ENCODE measurements around the gene CFAP410.

CFAP410 gene

GRCh38 chr21:44300262-44300959, 38.8 kb downstream of the CFAP410 start:
- peak in 1 of 2 donors; percentile 41 for DNase-seq (ENCODE audit: low read depth in 1 of 2, low spot score in 1 of 2)

- DNase-seq (ENCODE audit: low read depth in 1 of 2, low spot score in 1 of 2): peak; percentile 19 to 32
Observed at GRCh38 chr21:44299458-44300261, 39.5 kb downstream of the CFAP410 start, which contains the start of gene PFKL. Gene PFKL (plus strand): TSS chr21:44300053. CDS start chr21:44300106, 53 bp downstream.

- no peak for DNase-seq (ENCODE audit: low read depth in 1 of 2, low spot score in 1 of 2)
Observed at GRCh38 chr21:44299085-44299457, 40.1 kb downstream of the CFAP410 start.

GRCh38 chr21:44298301-44298700, 40.9 kb downstream of the CFAP410 start:
- no peak for DNase-seq (ENCODE audit: low read depth in 1 of 2, low spot score in 1 of 2)

DNA sequence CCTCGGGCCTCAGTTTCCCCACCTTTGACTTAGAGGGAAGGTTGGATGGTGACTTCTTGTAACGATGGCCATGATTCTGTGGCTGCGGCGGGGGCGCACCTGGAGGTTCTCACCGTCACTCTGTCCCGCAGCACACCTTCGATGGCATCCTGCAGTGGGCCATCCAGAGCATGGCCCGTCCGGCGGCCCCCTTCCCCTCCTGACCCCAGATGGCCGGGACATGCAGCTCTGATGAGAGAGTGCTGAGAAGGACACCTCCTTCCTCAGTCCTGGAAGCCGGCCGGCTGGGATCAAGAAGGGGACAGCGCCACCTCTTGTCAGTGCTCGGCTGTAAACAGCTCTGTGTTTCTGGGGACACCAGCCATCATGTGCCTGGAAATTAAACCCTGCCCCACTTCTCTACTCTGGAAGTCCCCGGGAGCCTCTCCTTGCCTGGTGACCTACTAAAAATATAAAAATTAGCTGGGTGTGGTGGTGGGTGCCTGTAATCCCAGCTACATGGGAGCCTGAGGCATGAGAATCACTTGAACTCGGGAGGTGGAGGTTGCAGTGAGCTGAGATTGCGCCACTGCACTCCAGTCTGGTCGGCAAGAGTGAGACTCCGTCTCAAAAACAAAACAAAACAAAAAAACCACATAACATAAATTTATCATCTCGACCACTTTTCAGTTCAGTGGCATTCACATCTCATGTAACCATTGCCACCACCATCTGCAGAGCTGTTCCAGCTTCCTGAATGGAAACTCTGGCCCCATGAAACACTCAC, 41.5 kb downstream of the CFAP410 start:
- peak; percentile 46 to 63 for DNase-seq (ENCODE audit: low read depth in 1 of 2, low spot score in 1 of 2)

DNA sequence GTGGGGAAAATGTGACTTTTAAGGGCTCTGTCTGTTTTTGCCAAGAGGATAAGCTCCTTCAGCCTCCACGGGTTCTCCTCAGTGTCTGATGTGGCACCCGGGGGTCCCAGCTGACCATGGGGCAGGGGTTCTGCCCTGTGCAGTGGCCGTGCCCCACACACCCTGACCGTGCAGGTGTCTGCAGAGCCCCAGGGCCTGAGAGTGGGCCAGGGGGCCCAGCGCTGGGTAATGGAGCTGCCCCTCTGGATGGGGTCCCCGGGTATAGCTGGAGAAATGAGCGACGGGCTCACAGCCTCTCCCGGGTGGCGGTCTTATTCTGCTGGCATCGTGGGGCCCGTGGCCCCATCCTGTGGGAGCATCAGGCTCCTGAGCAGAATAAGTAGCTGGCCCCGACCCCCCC, 42.3 kb downstream of the CFAP410 start:
- no peak for DNase-seq (ENCODE audit: low read depth in 1 of 2, low spot score in 1 of 2)

- no peak for DNase-seq (ENCODE audit: low read depth in 1 of 2, low spot score in 1 of 2)
Observed at GRCh38 chr21:44296103-44296519, 43.1 kb downstream of the CFAP410 start.

DNA sequence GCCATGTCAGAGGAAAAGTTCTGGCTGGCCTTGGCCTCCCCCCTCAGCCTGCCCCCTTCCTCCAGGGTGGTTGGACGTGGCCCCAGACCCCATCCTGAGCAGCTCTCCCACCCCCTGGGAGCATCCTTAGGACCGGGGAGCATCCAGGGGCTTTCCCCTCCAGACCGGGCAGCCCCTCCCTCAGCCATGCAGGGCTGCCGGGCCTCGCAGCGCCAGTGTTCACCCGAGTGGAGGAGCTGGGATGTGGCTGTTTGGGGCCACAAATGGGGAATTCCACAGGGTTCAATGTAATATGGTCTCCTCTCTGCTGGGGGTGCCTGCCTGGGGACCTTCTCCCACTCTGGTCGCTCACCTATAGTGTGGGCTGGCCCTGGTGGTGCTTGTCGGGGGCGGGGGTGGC, 43.5 kb downstream of the CFAP410 start:
- no peak for DNase-seq (ENCODE audit: low read depth in 1 of 2, low spot score in 1 of 2)

GRCh38 chr21:44295163-44295573, 44.0 kb downstream of the CFAP410 start:
- no peak for DNase-seq (ENCODE audit: low read depth in 1 of 2, low spot score in 1 of 2)

DNA sequence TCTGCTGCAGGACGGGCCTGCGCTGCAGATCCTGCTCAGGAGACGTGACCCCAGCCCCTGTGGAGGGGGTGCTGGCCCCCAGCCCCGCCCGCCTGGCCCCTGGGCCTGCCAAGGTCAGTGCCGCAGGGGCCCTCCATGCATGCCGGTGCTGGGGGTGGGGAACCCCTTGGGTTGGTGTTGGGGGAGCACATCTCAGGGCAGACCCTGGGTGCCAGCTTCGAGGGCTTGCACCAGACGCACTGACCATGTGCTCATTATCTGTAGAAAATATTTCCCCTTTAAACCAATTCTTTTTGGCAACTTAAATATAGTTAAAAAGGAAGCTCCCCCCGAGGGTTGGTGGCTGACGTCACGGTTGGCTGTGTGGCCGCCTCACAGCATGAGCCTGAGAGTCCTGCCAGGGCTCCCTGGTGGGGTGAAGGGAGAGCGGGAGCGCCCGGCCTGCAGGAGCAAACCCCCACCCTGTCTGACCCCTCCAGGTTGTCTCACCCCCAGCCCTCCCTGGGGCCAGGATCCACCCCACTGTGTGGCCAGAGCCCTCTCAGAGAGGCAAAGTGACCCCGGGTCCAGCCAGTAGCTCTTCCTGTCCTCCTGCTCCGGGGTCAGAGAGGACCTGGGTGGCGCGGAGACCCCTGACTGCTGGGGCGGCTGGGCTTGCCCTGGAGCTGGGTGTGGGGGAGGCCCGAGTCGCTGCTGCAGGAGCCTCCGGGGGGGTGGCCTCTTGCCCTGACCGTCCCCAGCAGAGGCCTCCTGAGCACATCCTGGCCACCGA, 44.6 kb downstream of the CFAP410 start:
- DNase-seq (ENCODE audit: low read depth in 1 of 2, low spot score in 1 of 2): no peak

DNA sequence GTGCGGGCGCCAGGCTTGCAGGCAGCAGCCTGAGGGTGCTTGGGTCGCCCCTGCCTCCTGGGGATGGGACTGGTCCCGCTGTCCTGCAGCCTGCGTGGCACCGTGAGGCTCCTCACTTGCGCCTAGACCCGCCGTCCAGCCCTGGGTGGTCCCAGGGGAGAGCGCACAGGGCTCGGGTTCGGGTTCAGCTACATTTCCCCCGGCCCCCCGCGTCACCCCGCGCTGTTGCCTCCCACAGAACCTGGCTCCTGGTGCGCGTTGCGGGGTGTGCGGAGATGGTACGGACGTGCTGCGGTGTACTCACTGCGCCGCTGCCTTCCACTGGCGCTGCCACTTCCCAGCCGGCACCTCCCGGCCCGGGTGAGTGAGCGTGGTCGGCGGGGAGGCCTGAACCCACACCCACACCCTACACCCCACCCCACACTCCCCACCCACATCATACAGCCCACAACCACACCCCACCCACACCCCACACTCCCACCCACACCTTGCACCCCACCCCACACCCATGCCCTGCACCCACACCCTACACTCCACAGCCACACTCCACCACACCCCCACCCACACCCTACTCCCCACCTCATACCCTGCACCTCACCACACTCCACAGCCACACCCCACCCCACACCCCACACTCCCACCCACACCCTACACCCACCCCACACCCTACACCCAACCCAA, 45.5 kb downstream of the CFAP410 start:
- DNase-seq (ENCODE audit: low read depth in 1 of 2, low spot score in 1 of 2): no peak

- DNase-seq (ENCODE audit: low read depth in 1 of 2, low spot score in 1 of 2): no peak
Observed at GRCh38 chr21:44292812-44293195, 46.4 kb downstream of the CFAP410 start.

DNA sequence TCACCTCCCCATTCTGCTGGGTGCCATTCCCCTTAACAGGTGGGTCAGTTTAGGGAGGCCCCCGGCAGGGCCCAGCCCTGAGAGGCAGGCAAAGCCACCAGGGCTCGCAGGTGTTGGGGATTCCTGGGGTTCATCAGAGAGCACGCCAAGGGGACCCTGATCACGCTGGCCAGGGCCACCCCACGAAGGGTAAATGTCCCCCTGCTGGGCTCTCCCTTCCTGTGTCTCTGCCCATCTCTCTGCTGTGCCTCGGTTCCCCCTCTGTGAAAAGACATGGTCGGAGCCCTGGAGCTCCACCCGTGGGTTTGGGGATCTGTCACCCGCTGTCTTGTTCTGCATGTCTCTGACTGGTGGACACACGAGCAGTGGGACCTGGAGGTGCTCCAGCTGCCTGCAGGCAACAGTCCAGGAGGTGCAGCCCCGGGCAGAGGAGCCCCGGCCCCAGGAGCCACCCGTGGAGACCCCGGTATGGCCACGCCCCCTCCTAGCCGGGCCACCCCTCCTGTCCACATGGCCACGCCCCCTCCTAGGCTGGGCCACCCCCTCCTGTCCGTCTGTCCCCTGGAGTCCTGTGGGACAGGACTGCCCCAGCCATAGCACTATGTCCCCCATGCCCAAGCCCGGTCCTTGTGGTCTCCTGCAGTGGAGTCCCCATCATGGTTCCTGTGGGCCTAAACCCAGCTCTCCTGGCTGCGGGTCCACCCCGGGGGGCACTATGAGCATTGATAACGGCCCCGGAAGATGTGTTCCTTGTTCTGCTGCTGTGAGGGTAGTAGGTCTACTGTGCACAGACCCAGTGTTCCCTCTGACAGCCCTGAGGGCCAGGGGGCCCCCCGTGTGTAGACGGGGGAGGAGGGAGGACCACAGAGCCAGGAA, 47.0 kb downstream of the CFAP410 start:
- no peak for DNase-seq (ENCODE audit: low read depth in 1 of 2, low spot score in 1 of 2)

DNA sequence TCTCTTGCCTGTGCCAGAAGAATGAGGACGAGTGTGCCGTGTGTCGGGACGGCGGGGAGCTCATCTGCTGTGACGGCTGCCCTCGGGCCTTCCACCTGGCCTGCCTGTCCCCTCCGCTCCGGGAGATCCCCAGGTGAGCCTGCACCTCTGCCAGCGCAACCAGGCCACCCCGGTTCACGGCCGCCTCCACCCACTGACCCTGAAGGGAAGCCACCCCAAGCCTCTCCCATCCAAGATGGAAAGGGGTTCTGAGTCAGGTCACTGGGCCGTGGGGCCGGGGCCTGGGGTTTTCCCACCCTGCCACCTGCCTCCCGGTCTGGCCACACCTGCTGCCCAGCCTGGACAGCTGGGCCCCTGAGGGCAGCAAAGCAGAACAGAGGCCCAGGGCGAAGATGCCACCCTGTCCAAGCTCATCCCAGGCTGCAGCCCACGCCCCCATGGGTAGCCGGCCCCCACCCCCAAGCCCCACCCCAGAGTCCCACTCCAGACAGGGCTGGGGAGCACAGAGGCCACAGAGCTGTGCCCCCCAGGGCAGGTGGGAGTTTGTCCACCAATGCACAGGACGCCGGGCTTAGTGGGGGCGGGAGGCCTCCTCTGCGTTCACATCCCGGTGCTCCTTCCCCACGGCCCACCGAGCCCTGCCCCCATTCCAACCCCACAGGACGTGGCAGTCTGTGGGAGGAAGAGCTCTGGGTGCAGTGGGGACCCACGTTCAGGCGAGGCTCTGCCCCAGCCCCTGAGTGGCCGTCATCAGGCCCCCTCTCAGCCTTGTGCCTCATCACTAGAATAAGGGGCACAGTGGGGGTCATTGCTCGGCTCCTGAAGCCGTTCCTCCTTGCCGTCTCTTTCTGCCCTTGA, 47.9 kb downstream of the CFAP410 start:
- DNase-seq (ENCODE audit: low read depth in 1 of 2, low spot score in 1 of 2): no peak

DNA sequence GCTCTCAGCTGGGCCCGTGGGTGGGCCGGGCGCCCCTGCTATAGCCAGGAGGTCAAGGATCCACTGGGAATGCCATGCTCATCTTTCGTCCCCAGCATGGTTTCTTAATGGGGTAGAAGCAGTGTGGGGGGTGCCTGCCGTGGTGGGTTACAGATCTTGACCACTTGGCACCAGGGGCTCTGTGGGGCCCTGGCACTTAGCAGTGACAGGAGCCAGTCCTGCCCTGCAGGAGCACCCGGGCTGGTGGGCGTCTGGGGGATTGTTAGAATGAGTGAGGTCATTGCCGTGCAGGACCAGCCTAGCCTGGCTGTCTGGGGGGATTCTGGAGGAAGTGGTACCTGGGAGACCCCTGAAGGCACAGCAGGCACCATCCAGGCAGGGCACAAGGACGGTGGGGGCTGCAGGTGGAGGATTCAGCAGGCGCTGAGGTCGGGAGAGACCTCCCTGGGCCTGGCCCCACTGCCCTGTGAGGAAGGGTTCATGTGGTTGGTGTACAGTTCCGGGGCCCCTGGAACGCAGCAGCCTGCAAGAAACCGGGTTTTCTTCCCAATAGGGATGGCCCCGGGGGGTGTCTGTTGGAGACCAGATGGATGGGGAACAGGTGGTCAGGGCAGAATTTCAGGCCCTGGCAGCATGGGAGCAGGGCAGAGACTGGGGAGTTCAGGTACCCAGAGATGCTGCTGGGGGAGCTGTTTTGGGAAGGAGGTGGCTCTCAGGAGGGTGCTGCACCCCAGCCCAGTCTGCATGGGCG, 48.7 kb downstream of the CFAP410 start:
- DNase-seq (ENCODE audit: low read depth in 1 of 2, low spot score in 1 of 2): no peak

- DNase-seq (ENCODE audit: low read depth in 1 of 2, low spot score in 1 of 2): no peak
Observed at GRCh38 chr21:44289381-44290010, 49.7 kb downstream of the CFAP410 start.
